ENCODE results near the gene CFAP107.
"Not testable (repeated sequence)": the region's sequence is repeated elsewhere in the genome, so short reads cannot be mapped to it uniquely, and the experiment has no call there.

Gene CFAP107

DNA sequence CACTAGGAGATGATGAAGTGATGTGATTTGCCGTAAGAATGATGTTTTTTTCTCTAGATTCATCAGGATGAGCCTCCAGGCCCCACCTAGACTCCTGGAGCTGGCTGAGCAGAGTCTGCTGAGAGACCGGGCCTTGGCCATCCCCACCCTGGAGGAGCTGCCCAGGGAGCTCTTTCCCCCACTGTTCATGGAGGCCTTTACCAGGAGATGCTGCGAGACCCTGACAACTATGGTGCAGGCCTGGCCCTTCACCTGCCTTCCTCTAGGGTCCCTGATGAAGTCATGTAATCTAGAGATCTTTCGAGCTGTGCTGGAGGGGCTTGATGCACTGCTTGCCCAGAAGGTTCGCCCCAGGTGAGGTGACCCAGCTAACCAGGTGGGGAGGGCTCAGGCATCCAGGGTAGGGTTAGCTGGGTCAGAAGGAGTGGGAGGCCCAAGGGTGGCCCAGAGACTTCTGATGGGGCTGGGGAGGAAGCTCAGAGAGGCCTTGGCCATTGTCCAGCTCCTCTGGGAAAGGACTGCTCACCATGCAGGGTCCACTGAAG, 28.9 kb downstream of the CFAP107 start:
- no peak overlapping the region for H3K4me3 ChIP-seq (replicated peaks in 1 of 2; ENCODE audit: low read depth in 2 of 2, low read length in 2 of 2)
- TF ChIP-seq, protein P1, sequence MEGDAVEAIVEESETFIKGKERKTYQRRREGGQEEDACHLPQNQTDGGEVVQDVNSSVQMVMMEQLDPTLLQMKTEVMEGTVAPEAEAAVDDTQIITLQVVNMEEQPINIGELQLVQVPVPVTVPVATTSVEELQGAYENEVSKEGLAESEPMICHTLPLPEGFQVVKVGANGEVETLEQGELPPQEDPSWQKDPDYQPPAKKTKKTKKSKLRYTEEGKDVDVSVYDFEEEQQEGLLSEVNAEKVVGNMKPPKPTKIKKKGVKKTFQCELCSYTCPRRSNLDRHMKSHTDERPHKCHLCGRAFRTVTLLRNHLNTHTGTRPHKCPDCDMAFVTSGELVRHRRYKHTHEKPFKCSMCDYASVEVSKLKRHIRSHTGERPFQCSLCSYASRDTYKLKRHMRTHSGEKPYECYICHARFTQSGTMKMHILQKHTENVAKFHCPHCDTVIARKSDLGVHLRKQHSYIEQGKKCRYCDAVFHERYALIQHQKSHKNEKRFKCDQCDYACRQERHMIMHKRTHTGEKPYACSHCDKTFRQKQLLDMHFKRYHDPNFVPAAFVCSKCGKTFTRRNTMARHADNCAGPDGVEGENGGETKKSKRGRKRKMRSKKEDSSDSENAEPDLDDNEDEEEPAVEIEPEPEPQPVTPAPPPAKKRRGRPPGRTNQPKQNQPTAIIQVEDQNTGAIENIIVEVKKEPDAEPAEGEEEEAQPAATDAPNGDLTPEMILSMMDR (IDR thresholded peaks at IDR 0.05; ENCODE audit: low read depth, low read length), result no peak
- DNase-seq (ENCODE audit: low read depth in 2 of 2), result no peak

DNA sequence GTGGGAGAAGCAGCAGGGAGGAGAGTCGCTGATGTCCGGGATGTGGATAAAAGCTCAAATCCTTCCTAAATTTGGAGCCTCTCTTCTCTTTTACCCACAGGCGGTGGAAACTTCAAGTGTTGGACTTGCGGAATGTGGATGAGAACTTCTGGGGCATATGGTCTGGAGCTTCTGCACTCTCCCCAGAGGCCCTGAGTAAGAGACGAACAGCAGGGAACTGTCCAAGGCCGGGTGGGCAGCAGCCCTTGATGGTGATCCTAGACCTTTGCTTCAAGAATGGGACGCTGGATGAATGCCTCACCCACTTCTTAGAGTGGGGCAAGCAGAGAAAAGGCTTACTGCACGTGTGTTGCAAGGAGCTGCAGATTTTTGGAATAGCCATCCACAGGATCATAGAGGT, 29.4 kb downstream of the CFAP107 start:
- TF ChIP-seq, protein P1 (IDR thresholded peaks at IDR 0.05; ENCODE audit: low read depth, low read length), result no peak
- no peak for DNase-seq (ENCODE audit: low read depth in 2 of 2)
- H3K4me3 ChIP-seq (replicated peaks in 1 of 2; ENCODE audit: low read depth in 2 of 2, low read length in 2 of 2), result no peak overlapping the region

DNA sequence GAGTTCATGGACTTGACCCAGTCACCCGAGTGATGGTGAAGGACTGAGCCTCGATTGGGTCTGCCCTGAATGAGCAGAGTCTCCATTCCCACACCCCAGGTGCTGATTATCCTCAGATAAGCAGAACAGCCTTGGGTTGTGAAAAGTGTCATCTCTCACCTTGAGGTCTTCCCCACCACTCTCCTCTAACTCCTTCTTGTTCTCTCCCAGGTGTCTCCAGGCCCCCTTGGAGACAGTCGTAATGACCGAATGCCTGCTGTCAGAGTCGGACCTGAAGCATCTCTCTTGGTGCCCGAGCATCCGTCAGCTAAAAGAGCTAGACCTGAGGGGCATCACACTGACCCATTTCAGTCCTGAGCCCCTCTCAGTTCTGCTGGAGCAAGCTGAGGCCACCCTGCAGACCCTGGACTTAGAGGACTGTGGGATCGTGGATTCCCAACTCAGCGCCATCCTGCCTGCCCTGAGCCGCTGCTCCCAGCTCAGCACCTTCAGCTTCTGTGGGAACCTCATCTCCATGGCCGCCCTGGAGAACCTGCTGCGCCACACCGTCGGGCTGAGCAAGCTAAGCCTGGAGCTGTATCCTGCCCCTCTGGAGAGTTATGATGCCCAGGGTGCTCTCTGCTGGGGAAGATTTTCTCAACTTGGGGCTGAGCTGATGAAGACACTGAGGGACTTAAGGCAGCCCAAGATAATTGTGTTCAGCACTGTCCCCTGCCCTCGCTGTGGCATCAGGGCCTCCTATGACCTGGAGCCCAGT, 31.0 kb downstream of the CFAP107 start:
- no peak overlapping the region for H3K4me3 ChIP-seq (replicated peaks in 1 of 2; ENCODE audit: low read depth in 2 of 2, low read length in 2 of 2)
- no peak for DNase-seq (ENCODE audit: low read depth in 2 of 2)
- TF ChIP-seq, protein P1 (IDR thresholded peaks at IDR 0.05; ENCODE audit: low read depth, low read length), result no peak

DNA sequence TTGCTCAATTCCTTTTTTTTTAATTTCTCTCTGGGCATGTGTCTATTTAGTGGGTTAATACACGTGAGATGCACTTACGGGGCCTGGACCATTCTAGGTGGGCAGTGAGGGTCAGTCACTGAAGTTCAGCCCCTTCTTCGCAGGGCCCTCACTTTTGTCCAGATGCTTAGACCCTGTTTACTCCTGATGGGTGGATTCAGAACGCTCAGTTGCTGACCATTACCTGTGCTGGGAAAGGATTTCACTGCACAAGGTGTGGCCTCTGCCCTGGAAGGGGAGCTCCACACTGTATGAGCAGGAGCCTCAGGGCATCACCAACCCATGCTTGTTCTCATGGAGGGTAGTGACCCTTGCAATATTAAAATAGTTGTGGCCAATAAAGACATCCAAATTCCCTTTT, 32.1 kb downstream of the CFAP107 start:
- DNase-seq (ENCODE audit: low read depth in 2 of 2), result no peak
- no peak overlapping the region for H3K4me3 ChIP-seq (replicated peaks in 1 of 2; ENCODE audit: low read depth in 2 of 2, low read length in 2 of 2)
- TF ChIP-seq, protein P1 (IDR thresholded peaks at IDR 0.05; ENCODE audit: low read depth, low read length), result no peak

DNA sequence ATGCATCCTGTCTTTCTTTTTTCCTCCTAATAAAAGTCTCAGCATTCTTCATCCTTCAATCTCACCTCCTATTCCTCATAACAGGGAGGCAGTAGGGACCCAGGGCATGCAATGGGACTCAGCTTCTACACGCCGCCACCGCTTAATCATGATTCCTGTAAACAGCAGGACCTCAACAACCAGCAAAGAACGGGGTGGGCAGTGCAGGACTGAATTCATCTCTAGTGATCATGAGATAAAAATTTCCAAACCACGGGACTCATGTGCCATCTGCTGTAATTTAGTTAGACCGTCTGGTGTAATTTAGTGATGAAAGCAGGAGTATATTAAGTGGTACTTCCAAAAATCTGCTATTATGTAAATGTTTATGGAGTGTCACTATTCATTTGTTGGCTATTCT, 32.9 kb downstream of the CFAP107 start:
- H3K4me3 ChIP-seq (replicated peaks in 1 of 2; ENCODE audit: low read depth in 2 of 2, low read length in 2 of 2), result no peak overlapping the region
- no peak for DNase-seq (ENCODE audit: low read depth in 2 of 2)
- TF ChIP-seq, protein P1 (IDR thresholded peaks at IDR 0.05; ENCODE audit: low read depth, low read length), result no peak

DNA sequence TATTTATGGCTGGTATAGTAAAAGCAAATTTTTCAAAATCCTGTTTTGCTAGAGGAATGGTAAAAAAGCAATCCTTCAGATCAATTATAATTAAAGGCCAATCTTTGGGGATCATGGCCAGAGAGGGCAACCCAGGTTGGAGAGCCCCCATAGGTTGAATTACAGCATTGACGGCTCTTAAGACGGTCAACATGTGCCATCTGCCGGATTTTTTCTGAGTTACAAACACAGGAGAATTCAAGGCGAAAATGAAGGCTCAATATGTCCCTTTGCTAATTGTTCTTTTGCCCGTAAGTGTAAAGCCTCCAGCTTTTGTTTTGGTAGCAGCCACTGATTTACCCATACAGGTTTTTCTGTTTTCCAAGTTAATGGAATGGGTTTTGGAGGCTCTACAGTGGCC, 35.5 kb downstream of the CFAP107 start:
- DNase-seq (ENCODE audit: low read depth in 2 of 2); H3K4me3 ChIP-seq (replicated peaks in 1 of 2; ENCODE audit: low read depth in 2 of 2, low read length in 2 of 2): not testable (repeated sequence)

DNA sequence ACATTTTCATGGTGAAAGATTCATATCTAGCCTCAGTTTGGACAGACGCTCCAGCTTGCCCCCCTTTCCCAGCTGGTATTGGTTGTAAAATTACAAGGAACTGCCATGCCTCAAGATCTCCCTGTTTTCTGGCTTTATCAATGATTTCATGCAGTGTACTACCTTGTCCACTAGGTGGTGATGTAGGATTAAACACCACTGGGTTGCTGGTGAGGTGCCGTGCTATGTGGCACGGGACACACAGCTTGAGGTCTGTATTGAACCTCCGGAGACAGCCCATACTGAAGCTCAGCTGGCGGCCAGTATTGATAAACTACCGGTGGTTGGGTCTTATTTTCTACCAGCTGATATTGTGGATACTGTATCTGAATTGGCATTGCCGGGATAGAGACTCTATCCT, 37.8 kb downstream of the CFAP107 start:
- not testable (repeated sequence) for H3K4me3 ChIP-seq (replicated peaks in 1 of 2; ENCODE audit: low read depth in 2 of 2, low read length in 2 of 2)
- DNase-seq (ENCODE audit: low read depth in 2 of 2), result peak in 1 of 2 donors; percentile 8

DNA sequence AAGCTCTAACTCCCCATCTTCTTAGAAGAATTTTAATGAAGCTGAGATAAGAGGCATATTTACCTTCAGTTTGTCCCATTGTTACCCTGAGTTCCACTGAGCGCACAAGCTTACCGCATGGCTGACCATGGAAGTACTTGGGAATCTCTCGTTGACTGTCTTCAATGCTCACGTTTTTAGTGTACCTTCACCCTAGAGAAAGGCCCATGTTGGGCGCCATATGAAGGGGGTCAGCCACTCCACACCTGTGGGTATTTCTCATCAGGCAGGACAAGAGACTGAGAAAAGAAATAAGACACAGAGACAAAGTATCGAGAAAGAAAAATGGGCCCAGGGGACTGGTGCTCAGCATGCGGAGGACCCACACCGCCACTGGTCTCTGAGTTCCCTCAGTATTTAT, 38.7 kb downstream of the CFAP107 start:
- DNase-seq (ENCODE audit: low read depth in 2 of 2); H3K4me3 ChIP-seq (replicated peaks in 1 of 2; ENCODE audit: low read depth in 2 of 2, low read length in 2 of 2): not testable (repeated sequence)

DNA sequence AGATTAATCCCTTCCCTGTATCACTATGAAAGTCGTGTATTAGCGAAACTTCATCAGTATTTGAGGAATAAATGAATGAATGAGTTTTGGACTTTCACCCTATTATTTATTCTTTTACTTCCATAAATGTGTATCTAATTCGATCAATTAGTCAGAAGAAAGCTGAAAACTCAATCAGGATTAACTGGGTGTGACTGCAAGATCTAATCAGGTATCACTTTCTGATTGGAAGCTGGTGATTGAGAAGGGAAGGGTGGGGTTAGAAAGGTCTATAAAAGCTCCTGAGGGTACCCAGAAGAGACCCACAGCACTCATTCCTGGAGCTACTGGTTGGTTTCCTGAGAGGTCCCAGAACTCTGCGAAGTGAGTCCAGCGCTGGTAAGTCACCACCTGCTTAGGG, 45.1 kb downstream of the CFAP107 start, which contains the start of gene PRAMEF1:
PRAMEF1 (plus strand) TSS at position 301 of the 400 bp plus-strand sequence. CDS start 1,831 bp downstream, outside the sequence.
- not testable (repeated sequence) for H3K4me3 ChIP-seq (replicated peaks in 1 of 2; ENCODE audit: low read depth in 2 of 2, low read length in 2 of 2); DNase-seq (ENCODE audit: low read depth in 2 of 2)

All from cardiac fibroblast (primary cell).